Loucy (cell line): Measurements from ENCODE around the gene NEMF.
"Not testable (repeated sequence)": the region's sequence is repeated elsewhere in the genome, so short reads cannot be mapped to it uniquely, and the experiment has no call there.

Experiments
- EZH2phosphoT487 ChIP-seq: fragments of 200-600 bp; IDR thresholded peaks from 2 replicates; pipeline ENCODE4 v1.6.1; 2018; ENCODE audit warnings: antibody characterized with exemption, mild to moderate bottlenecking, moderate library complexity, borderline replicate concordance
- TF ChIP-seq, protein P1 (sequence below): fragments of 200-600 bp; sonication (generic); conservative IDR thresholded peaks from 2 replicates; pipeline ENCODE4 v1.5.1; 2014; ENCODE audit warnings: mild to moderate bottlenecking, antibody characterized with exemption, low read length

DNA sequence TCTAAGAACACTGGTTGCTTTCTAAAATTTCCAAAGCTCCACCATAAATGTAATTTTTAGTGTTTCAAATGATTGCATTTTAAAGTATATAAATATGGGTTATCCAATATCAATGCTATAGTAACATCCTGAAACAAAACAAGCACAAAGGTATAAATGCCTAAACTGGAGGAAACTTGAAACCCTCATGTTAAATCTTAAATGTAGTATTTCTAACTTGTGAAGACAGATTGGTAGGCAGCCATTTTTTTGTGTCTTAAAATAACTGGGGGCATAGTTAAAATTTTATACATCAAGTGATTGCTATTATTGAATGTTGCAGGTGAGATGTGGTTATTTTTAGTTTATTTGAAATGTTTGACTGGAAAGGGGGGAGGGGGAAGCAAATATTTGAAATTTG, 43.7 kb upstream of the NEMF start:
- TF ChIP-seq, protein P1, sequence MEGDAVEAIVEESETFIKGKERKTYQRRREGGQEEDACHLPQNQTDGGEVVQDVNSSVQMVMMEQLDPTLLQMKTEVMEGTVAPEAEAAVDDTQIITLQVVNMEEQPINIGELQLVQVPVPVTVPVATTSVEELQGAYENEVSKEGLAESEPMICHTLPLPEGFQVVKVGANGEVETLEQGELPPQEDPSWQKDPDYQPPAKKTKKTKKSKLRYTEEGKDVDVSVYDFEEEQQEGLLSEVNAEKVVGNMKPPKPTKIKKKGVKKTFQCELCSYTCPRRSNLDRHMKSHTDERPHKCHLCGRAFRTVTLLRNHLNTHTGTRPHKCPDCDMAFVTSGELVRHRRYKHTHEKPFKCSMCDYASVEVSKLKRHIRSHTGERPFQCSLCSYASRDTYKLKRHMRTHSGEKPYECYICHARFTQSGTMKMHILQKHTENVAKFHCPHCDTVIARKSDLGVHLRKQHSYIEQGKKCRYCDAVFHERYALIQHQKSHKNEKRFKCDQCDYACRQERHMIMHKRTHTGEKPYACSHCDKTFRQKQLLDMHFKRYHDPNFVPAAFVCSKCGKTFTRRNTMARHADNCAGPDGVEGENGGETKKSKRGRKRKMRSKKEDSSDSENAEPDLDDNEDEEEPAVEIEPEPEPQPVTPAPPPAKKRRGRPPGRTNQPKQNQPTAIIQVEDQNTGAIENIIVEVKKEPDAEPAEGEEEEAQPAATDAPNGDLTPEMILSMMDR = not testable (repeated sequence)
- not testable (repeated sequence) for TF ChIP-seq EZH2phosphoT487
